Tibial nerve (tissue), 3 donors: ENCODE measurements around the gene OR2B2.

Experiments
- POLR2A ChIP-seq, 2 donors: fragments of 450-650 bp; IDR thresholded peaks; one replicate each; pipeline ENCODE4 v1.6.1; 2017; ENCODE audit warnings: antibody characterized with exemption in 2 of 2, mild to moderate bottlenecking in 2 of 2, moderate library complexity in 2 of 2
- TF ChIP-seq, protein P1 (sequence below), 5 experiments: fragments of 200-600 bp in 3 of 5; fragments of 450-650 bp in 2 of 5; sonication (generic) in 3 of 5; IDR thresholded peaks; one replicate each; pipeline ENCODE4 v1.5.1; 2016 to 2019; ENCODE audit warnings: antibody characterized with exemption in 5 of 5, mild to moderate bottlenecking in 3 of 5, moderate library complexity in 2 of 5

GRCh38 chr6:27870291-27870870 is 41.8 kb downstream of the OR2B2 start:
- TF ChIP-seq, protein P1, sequence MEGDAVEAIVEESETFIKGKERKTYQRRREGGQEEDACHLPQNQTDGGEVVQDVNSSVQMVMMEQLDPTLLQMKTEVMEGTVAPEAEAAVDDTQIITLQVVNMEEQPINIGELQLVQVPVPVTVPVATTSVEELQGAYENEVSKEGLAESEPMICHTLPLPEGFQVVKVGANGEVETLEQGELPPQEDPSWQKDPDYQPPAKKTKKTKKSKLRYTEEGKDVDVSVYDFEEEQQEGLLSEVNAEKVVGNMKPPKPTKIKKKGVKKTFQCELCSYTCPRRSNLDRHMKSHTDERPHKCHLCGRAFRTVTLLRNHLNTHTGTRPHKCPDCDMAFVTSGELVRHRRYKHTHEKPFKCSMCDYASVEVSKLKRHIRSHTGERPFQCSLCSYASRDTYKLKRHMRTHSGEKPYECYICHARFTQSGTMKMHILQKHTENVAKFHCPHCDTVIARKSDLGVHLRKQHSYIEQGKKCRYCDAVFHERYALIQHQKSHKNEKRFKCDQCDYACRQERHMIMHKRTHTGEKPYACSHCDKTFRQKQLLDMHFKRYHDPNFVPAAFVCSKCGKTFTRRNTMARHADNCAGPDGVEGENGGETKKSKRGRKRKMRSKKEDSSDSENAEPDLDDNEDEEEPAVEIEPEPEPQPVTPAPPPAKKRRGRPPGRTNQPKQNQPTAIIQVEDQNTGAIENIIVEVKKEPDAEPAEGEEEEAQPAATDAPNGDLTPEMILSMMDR (IDR thresholded peaks at IDR 0.05): no peak
- TF ChIP-seq POLR2A (IDR thresholded peaks at IDR 0.05): no peak
